Heart left ventricle (tissue), 13 donors: ENCODE results near the gene F12.

Experiments
- CTCF ChIP-seq, 12 donors: fragments of 200-600 bp; sonication (generic) in 4 of 12; IDR thresholded peaks; one replicate each; pipeline versions ENCODE4 v1.5.0 to v1.8.0; 2018 to 2022; ENCODE audit warnings: antibody characterized with exemption in 12 of 12, mild to moderate bottlenecking in 5 of 12
- POLR2A ChIP-seq, 2 donors: fragments of 450-650 bp; IDR thresholded peaks; one replicate each; pipeline ENCODE4 v1.6.1; 2017; ENCODE audit warnings: antibody characterized with exemption in 2 of 2, mild to moderate bottlenecking in 2 of 2, moderate library complexity in 2 of 2
- donor health status: ischemic (EF 13 %, LVEDD 7.1; RV severe dilation, severe dysfunction).
- donor health status: DM: no; HTN: yes; CAD: no.
- donor health status: DM: no; HTN: no; CAD: no.
- donor health status: ischemic (EF 25% LVEDD 6.9; RV normal size, moderate dysfunction).
- donor health status: ischemic (EF 25% LVEDD 5.7; RV mildly dilated, moderate dysfunction).
- donor health status: ischemic (EF 35%, LVEDD 5.7; RV mildly dilated, moderate dysfunction).
- donor health status: nonischemic (EF 11% LVEDD 7.7; RV severe dilation, severe dysfunction).
- donor health status: DM: yes; HTN: yes; CAD: no.
- donor health status: PGD.
- donor health status: ischemic (EF 29% LVEDD 5.4; RV normal size, mild dysfunction).
- donor health status: nonischemic (EF 23%, LVEDD 6.1; RV moderate dilation, normal function).

GRCh38 chr5:177367981-177368868, 41.1 kb downstream of the F12 start:
- TF ChIP-seq POLR2A (IDR thresholded peaks at IDR 0.05) (no peak), CTCF (IDR thresholded peaks at IDR 0.05) (no peak)
